ENCODE measurements around the gene RASA3. TPM values are rescaled to one million over a fixed set of nuclear protein-coding genes. Genes with fewer than 3 reads are reported as not detected.
A peak's percentile ranks its signal among the peaks of the same experiment; 100 is the strongest.

RASA3 gene
- total and polyA plus RNA-seq, 7 donors, result 4.2 to 22.4 (median 16.9) TPM

DNA sequence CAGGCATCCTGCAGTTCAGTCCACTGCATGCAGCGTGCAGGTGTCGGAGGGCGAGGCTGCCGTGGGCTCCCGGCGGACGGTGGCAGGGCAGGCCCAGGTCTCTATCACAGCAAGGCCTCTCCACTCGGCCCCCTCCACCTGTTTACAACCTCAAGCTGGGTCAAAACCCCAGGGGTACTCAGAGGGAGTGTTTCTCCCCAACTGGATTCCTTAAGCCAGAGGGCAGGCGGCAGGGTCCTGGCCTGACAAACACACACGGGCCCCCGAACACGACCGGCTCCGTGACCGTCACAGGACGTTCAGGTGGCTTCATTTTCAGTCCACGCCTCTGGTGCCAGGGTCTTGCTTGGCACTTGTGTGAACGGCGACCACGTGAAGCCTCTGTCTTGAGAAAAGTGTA, 23.5 kb downstream of the RASA3 start:
- WGBS, 2 donors, result 87 to 89% methylated on average over 20 of the region's 20 CpGs
- TF ChIP-seq EP300 (IDR thresholded peaks at IDR 0.05), result no peak
- TF ChIP-seq POLR2AphosphoS5 (IDR thresholded peaks at IDR 0.05), result no peak
- no peak for TF ChIP-seq POLR2A (IDR thresholded peaks at IDR 0.05)
- peaks cover 0 to 63% (median 41%) of the 10 kb centered on the region in 4 donors for H3K4me1 ChIP-seq
- H3K27ac ChIP-seq, result peak overlapping the region; percentile 2 to 37 (median 16)
- DNase-seq, result peak; percentile 52
- intact Hi-C loops (cut with DNase I), result no loop called here
- no peaks in the 10 kb centered on the region for H3K9me3 ChIP-seq
- no peaks in the 10 kb centered on the region for H3K27me3 ChIP-seq
- no peaks in the 10 kb centered on the region for H3K36me3 ChIP-seq
- no peak overlapping the region for H3K4me3 ChIP-seq

DNA sequence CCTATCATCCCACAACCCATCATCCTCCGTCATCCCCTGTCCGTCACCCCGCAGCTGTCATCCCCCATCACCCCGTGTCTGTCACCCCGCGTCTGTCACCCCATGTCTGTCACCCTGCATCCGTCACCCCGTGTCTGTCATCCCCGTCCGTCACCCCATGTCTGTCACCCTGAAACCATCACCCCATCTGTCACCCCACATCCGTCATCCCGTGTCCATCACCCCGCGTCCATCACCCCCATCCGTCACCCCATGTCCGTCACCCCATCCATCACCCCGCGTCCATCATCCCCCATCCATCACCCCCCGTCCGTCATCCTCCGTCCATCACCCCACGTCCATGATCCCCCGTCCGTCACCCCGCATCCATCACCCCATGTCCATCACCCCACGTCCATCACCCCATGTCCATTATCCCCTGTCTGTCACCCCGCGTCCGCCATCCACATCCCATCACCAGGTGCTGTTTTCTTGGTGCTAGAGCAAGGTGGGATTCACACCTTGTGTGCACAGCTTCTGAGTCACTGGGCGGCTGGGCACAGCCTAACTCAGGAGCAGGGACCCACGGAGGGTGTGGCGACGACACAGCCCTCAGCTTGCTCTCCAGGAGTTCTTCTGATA, 24.2 kb downstream of the RASA3 start:
- H3K9me3 ChIP-seq, result no peaks in the 10 kb centered on the region
- H3K4me1 ChIP-seq, result peaks cover 0 to 63% (median 41%) of the 10 kb centered on the region in 4 donors
- H3K4me3 ChIP-seq, result no peak overlapping the region
- H3K36me3 ChIP-seq, result no peaks in the 10 kb centered on the region
- 94% methylated on average over 33 of the region's 33 CpGs for WGBS, 2 donors
- TF ChIP-seq POLR2A (IDR thresholded peaks at IDR 0.05) (no peak), EP300 (IDR thresholded peaks at IDR 0.05) (no peak)
- intact Hi-C loops (cut with DNase I), result no loop called here
- H3K27ac ChIP-seq, result peak overlapping the region in 2 of 4 donors; percentile 37 to 44
- DNase-seq, result peak; percentile 58
- H3K27me3 ChIP-seq, result no peaks in the 10 kb centered on the region

DNA sequence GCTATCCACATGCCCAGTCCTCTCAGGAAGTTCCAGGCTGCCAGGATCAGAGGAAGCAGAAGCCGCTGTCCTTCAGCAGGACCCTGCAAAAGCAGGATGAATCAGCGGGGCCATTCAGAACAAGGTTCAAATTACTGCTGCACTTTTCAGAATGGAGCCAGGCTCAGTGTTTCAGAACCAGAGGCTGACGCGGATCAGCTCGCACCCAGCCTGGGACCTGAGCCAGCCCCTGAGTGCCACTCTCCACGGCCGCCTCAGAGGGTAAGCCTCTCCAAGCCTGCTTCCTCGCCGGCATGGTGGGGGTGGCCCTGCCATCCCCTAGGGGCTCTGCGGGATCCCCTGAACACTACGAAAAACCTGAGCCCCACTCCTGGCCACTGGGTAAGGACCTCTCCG, 24.7 kb downstream of the RASA3 start:
- DNase-seq, result peak; percentile 65
- Histone ChIP-seq H3K27ac (peak overlapping the region in 3 of 4 donors; percentile 31 to 44 (median 36)), H3K4me1 (peaks cover 0 to 63% (median 41%) of the 10 kb centered on the region in 4 donors), H3K9me3 (no peaks in the 10 kb centered on the region), H3K4me3 (no peak overlapping the region), H3K27me3 (no peaks in the 10 kb centered on the region), H3K36me3 (no peaks in the 10 kb centered on the region)
- TF ChIP-seq, protein P1, sequence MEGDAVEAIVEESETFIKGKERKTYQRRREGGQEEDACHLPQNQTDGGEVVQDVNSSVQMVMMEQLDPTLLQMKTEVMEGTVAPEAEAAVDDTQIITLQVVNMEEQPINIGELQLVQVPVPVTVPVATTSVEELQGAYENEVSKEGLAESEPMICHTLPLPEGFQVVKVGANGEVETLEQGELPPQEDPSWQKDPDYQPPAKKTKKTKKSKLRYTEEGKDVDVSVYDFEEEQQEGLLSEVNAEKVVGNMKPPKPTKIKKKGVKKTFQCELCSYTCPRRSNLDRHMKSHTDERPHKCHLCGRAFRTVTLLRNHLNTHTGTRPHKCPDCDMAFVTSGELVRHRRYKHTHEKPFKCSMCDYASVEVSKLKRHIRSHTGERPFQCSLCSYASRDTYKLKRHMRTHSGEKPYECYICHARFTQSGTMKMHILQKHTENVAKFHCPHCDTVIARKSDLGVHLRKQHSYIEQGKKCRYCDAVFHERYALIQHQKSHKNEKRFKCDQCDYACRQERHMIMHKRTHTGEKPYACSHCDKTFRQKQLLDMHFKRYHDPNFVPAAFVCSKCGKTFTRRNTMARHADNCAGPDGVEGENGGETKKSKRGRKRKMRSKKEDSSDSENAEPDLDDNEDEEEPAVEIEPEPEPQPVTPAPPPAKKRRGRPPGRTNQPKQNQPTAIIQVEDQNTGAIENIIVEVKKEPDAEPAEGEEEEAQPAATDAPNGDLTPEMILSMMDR (IDR thresholded peaks at IDR 0.05), result no peak
- TF ChIP-seq EP300 (IDR thresholded peaks at IDR 0.05) (no peak), POLR2AphosphoS5 (IDR thresholded peaks at IDR 0.05) (no peak), POLR2A (IDR thresholded peaks at IDR 0.05) (no peak)
- WGBS, 2 donors, result 76 to 84% methylated on average over 12 of the region's 12 CpGs
- intact Hi-C loops (cut with DNase I), result no loop called here

DNA sequence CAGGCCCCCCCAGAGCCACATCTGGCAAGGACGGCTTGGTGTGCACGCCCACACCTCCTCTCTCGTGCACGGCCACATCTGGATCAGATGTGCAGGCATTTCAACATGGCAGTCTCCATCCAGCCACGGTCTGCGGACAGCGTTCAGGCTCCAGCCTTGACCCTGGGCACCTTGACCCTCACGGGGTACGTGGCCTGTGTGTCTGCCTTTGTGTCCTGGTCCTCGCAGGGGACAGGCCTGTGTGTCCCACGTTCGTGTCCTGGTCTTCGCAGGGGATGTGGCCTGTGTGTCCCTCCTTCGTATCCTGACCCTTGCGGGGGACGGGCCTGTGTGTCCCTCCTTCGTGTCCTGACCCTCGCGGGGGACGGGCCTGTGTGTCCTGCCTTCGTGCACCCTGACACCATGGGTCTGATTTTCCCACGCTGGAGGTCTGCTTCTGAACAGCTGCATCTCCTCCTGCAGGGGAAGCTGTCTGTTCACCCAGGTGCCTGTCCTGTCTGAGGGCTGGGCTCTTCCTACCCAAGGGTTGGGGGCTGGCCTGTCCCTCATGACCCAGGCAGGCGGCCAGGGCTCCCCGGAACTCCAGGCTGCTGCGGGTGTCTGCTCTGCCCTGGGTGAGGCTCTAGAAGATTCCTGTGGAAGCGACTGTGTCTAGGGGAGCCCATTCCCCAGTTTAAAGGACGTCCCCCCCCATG, 25.3 kb downstream of the RASA3 start:
- intact Hi-C loops (cut with DNase I), result no loop called here
- peak overlapping the region in 3 of 4 donors; percentile 31 to 44 (median 36) for H3K27ac ChIP-seq
- WGBS, 2 donors, result 90% methylated on average over 27 of the region's 27 CpGs

DNA sequence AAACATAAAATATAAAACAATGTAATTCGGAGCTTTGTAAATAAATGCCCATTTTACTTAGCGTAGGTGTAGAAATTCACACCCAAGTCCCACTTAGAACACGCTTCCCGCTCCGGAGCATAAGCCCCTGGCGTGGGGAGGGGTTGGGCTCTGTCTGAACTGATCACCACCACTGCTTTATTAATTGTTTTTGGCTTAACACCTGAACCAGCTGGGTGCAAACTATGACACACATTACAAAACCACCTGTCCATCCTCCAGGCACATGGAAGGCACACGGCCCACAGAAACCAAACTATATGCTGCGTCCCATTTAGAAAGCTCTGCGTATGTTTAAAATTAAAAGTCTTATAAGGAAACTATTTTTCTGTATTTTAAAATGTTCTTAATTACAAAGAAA, 25.9 kb downstream of the RASA3 start:
- H3K4me3 ChIP-seq, result no peak overlapping the region
- no peaks in the 10 kb centered on the region for H3K9me3 ChIP-seq
- H3K27me3 ChIP-seq, result no peaks in the 10 kb centered on the region
- intact Hi-C loops (cut with DNase I), result no loop called here
- peaks cover 0 to 56% (median 41%) of the 10 kb centered on the region in 4 donors for H3K4me1 ChIP-seq
- no peaks in the 10 kb centered on the region for H3K36me3 ChIP-seq
- TF ChIP-seq, protein P1 (IDR thresholded peaks at IDR 0.05), result no peak
- TF ChIP-seq POLR2AphosphoS5 (IDR thresholded peaks at IDR 0.05), result no peak
- peak overlapping the region in 1 of 4 donors; percentile 88 for H3K27ac ChIP-seq
- no peak for DNase-seq
- 94 to 96% methylated on average over 9 of the region's 9 CpGs for WGBS, 2 donors

More for the DNA sequence above, 25.3 kb downstream of the RASA3 start:
- Histone ChIP-seq H3K9me3 (no peaks in the 10 kb centered on the region), H3K27me3 (no peaks in the 10 kb centered on the region), H3K4me3 (no peak overlapping the region), H3K4me1 (peaks cover 0 to 58% (median 41%) of the 10 kb centered on the region in 4 donors), H3K36me3 (no peaks in the 10 kb centered on the region)
- TF ChIP-seq EP300 (IDR thresholded peaks at IDR 0.05), result no peak
- TF ChIP-seq POLR2A (IDR thresholded peaks at IDR 0.05), result no peak
- TF ChIP-seq, protein P1 (IDR thresholded peaks at IDR 0.05), result no peak
- TF ChIP-seq POLR2AphosphoS5 (IDR thresholded peaks at IDR 0.05), result no peak
- peak; percentile 65 for DNase-seq

Data from sigmoid colon (tissue), 7 donors.